Measurements from ENCODE around the gene CAMTA1. TPM values are rescaled to one million over a fixed set of nuclear protein-coding genes. Genes with fewer than 3 reads are reported as not detected.

Gene CAMTA1
- total RNA-seq, 5 donors from 2014 or later (not counting 1 experiment from before 2014, with no cell fraction given): 29.7 to 37.4 (median 34.6) TPM

GRCh38 chr1:7257225-7257624 lies 472.0 kb downstream of the CAMTA1 start:
- WGBS (ENCODE audit: insufficient coverage): 75% methylated on average over 7 of the region's 10 CpGs
- ChIA-PET CTCF (no interaction called here), POLR2A (no interaction called here)
- Mint-ChIP-seq H3K4me3 (no peak overlapping the region), H3K27me3 (peaks cover 4 to 23% of the 10 kb centered on the region in 2 donors), H3K27ac (no peak overlapping the region), H3K4me1 (no peaks in the 10 kb centered on the region), H3K9me3 (no peaks in the 10 kb centered on the region), H3K36me3 (no peaks in the 10 kb centered on the region)
- H3K27ac ChIP-seq (ENCODE audit: low read length): no peak overlapping the region
- peaks cover 0 to 11% of the 10 kb centered on the region in 2 experiments for H3K27me3 ChIP-seq (replicated peaks in 1 of 2; ENCODE audit: control insufficient read depth in 2 of 2, extremely low read depth in 1 of 2, insufficient read depth in 2 of 2, low read length in 1 of 2)
- H3K36me3 ChIP-seq (ENCODE audit: control insufficient read depth in 2 of 2, extremely low read depth in 1 of 2, insufficient read depth in 1 of 2, low read length in 1 of 2): no peaks in the 10 kb centered on the region
- H3K9me3 ChIP-seq: no peaks in the 10 kb centered on the region
- H3K4me1 ChIP-seq (ENCODE audit: control insufficient read depth in 1 of 2, extremely low read depth in 1 of 2, insufficient read depth in 2 of 2, low read length in 2 of 2): no peaks in the 10 kb centered on the region
- no peak overlapping the region for H3K4me3 ChIP-seq (ENCODE audit: control insufficient read depth in 1 of 2, extremely low read depth in 1 of 2, low read length in 1 of 2)
- ATAC-seq (replicated peaks in 1 of 4) (no peak), DNase-seq (no peak)

- Mint-ChIP-seq H3K36me3 (no peaks in the 10 kb centered on the region), H3K27ac (no peak overlapping the region), H3K9me3 (no peaks in the 10 kb centered on the region), H3K27me3 (peaks cover 16 to 32% of the 10 kb centered on the region in 2 donors), H3K4me1 (no peaks in the 10 kb centered on the region), H3K4me3 (no peak overlapping the region)
- DNase-seq (no peak), ATAC-seq (replicated peaks in 1 of 4) (no peak)
- Histone ChIP-seq H3K27ac (ENCODE audit: low read length) (no peak overlapping the region), H3K36me3 (ENCODE audit: control insufficient read depth in 2 of 2, extremely low read depth in 1 of 2, insufficient read depth in 1 of 2, low read length in 1 of 2) (no peaks in the 10 kb centered on the region), H3K27me3 (replicated peaks in 1 of 2; ENCODE audit: control insufficient read depth in 2 of 2, extremely low read depth in 1 of 2, insufficient read depth in 2 of 2, low read length in 1 of 2) (peaks cover 0 to 8% of the 10 kb centered on the region in 2 experiments), H3K9me3 (no peaks in the 10 kb centered on the region), H3K4me1 (ENCODE audit: control insufficient read depth in 1 of 2, extremely low read depth in 1 of 2, insufficient read depth in 2 of 2, low read length in 2 of 2) (no peaks in the 10 kb centered on the region), H3K4me3 (ENCODE audit: control insufficient read depth in 1 of 2, extremely low read depth in 1 of 2, low read length in 1 of 2) (no peak overlapping the region)
- ChIA-PET CTCF (no interaction called here), POLR2A (no interaction called here)
- 82% methylated on average over 15 of the region's 19 CpGs for WGBS (ENCODE audit: insufficient coverage)
These were observed 473.4 kb downstream of the CAMTA1 start for GRCh38 chr1:7258589-7259135.

DNA sequence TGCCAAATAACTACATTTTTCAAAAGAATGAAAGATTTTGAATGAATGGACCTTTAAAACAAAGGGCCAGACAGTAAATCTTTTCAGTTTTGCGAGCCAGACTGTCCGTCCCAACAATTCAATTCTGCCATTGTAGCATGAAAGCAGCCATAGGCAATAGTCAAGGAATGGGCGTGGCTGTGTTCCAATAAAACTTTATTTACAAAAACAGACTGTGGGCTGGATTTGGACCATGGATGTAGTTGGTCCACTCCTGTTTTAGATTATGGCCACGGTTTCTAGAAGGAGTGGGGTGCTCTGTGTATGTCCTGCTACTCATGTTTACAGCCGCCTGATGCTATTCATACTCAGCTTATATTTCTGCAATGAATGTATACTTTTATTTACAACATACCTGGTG lies 474.7 kb downstream of the CAMTA1 start:
- WGBS (ENCODE audit: insufficient coverage): 60% methylated on average over 1 of the region's 5 CpGs
- Histone ChIP-seq H3K27ac (ENCODE audit: low read length) (no peak overlapping the region), H3K4me3 (ENCODE audit: control insufficient read depth in 1 of 2, extremely low read depth in 1 of 2, low read length in 1 of 2) (no peak overlapping the region), H3K9me3 (no peaks in the 10 kb centered on the region), H3K27me3 (replicated peaks in 1 of 2; ENCODE audit: control insufficient read depth in 2 of 2, extremely low read depth in 1 of 2, insufficient read depth in 2 of 2, low read length in 1 of 2) (peaks cover 0 to 13% of the 10 kb centered on the region in 2 experiments), H3K4me1 (ENCODE audit: control insufficient read depth in 1 of 2, extremely low read depth in 1 of 2, insufficient read depth in 2 of 2, low read length in 2 of 2) (no peaks in the 10 kb centered on the region), H3K36me3 (ENCODE audit: control insufficient read depth in 2 of 2, extremely low read depth in 1 of 2, insufficient read depth in 1 of 2, low read length in 1 of 2) (no peaks in the 10 kb centered on the region)
- H3K4me3 Mint-ChIP-seq: no peak overlapping the region
- POLR2A ChIA-PET: no interaction called here
- no peaks in the 10 kb centered on the region for H3K36me3 Mint-ChIP-seq
- H3K27ac Mint-ChIP-seq: no peak overlapping the region
- no peak for ATAC-seq (replicated peaks in 1 of 4)
- no peak for DNase-seq
- H3K9me3 Mint-ChIP-seq: no peaks in the 10 kb centered on the region
- no peaks in the 10 kb centered on the region for H3K4me1 Mint-ChIP-seq
- CTCF ChIA-PET: no interaction called here
- H3K27me3 Mint-ChIP-seq: peaks cover 16 to 34% of the 10 kb centered on the region in 2 donors

- Mint-ChIP-seq H3K4me1 (no peaks in the 10 kb centered on the region), H3K27me3 (peaks cover 25 to 36% of the 10 kb centered on the region in 2 donors), H3K36me3 (no peaks in the 10 kb centered on the region), H3K9me3 (no peaks in the 10 kb centered on the region), H3K27ac (no peak overlapping the region), H3K4me3 (no peak overlapping the region)
- peaks cover 0 to 21% of the 10 kb centered on the region in 2 experiments for H3K27me3 ChIP-seq (replicated peaks in 1 of 2; ENCODE audit: control insufficient read depth in 2 of 2, extremely low read depth in 1 of 2, insufficient read depth in 2 of 2, low read length in 1 of 2)
- H3K9me3 ChIP-seq: no peaks in the 10 kb centered on the region
- ChIA-PET POLR2A (no interaction called here), CTCF (no interaction called here)
- no peak for DNase-seq
- H3K4me1 ChIP-seq (ENCODE audit: control insufficient read depth in 1 of 2, extremely low read depth in 1 of 2, insufficient read depth in 2 of 2, low read length in 2 of 2): no peaks in the 10 kb centered on the region
- no peaks in the 10 kb centered on the region for H3K36me3 ChIP-seq (ENCODE audit: control insufficient read depth in 2 of 2, extremely low read depth in 1 of 2, insufficient read depth in 1 of 2, low read length in 1 of 2)
- 90% methylated on average over 4 of the region's 8 CpGs for WGBS (ENCODE audit: insufficient coverage)
- H3K27ac ChIP-seq (ENCODE audit: low read length): no peak overlapping the region
- no peak overlapping the region for H3K4me3 ChIP-seq (ENCODE audit: control insufficient read depth in 1 of 2, extremely low read depth in 1 of 2, low read length in 1 of 2)
- no peak for ATAC-seq (replicated peaks in 1 of 4)
These were observed 476.2 kb downstream of the CAMTA1 start for GRCh38 chr1:7261490-7261889.

GRCh38 chr1:7262611-7263010 lies 477.4 kb downstream of the CAMTA1 start:
- CTCF ChIA-PET: no interaction called here
- no peaks in the 10 kb centered on the region for H3K36me3 ChIP-seq (ENCODE audit: control insufficient read depth in 2 of 2, extremely low read depth in 1 of 2, insufficient read depth in 1 of 2, low read length in 1 of 2)
- Mint-ChIP-seq H3K4me3 (no peak overlapping the region), H3K36me3 (no peaks in the 10 kb centered on the region), H3K27ac (no peak overlapping the region), H3K4me1 (no peaks in the 10 kb centered on the region), H3K9me3 (no peaks in the 10 kb centered on the region), H3K27me3 (peaks cover 31 to 36% of the 10 kb centered on the region in 2 donors)
- ATAC-seq (replicated peaks in 1 of 4) (no peak), DNase-seq (no peak)
- WGBS (ENCODE audit: insufficient coverage): 14% methylated on average over 1 of the region's 6 CpGs
- no peaks in the 10 kb centered on the region for H3K4me1 ChIP-seq (ENCODE audit: control insufficient read depth in 1 of 2, extremely low read depth in 1 of 2, insufficient read depth in 2 of 2, low read length in 2 of 2)
- POLR2A ChIA-PET: no interaction called here
- H3K9me3 ChIP-seq: no peaks in the 10 kb centered on the region
- no peak overlapping the region for H3K4me3 ChIP-seq (ENCODE audit: control insufficient read depth in 1 of 2, extremely low read depth in 1 of 2, low read length in 1 of 2)
- no peak overlapping the region for H3K27ac ChIP-seq (ENCODE audit: low read length)
- peaks cover 0 to 26% of the 10 kb centered on the region in 2 experiments for H3K27me3 ChIP-seq (replicated peaks in 1 of 2; ENCODE audit: control insufficient read depth in 2 of 2, extremely low read depth in 1 of 2, insufficient read depth in 2 of 2, low read length in 1 of 2)

DNA sequence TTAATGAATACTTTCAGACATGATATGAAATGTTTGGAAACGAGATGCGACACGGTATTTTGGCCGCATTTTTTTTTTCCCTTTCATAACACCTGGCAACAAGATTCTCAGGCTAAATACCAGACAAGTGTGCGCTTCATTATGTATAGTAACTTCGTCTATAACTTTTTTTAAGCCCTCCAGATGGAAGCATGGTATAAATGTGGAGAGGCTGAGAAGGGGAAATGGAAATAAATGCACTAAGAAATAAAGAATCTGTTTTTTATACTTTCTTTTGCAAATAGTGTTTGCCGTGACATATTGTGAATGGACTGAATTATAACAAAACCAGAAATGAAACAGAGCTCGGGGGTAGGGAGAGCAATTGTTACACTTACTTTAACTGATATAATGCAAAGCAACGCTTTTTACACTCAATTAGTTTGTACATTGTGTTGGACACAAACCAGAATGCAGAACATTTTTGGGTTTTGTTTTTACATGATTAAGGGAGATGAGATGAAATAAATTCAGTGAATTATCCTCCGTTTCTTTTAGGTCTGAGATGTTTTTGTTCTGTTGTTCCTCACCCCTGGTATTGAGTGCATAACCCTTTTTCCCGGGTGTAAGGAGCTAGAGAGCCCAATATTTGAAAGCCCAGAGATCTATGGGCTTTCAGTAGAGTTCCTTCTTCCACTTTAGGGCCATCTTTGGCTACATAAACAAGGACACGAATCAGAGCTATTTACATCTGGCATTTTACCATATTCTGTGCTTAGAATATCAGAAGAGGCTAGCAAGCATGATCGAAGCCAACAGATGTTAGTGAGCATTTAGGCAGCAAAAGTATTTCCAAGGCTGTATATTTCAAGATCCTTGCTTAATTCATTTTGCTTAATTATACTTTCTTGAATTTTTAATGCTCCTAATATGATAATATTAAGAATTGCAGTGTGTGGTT lies 478.0 kb downstream of the CAMTA1 start:
- Histone ChIP-seq H3K4me3 (ENCODE audit: control insufficient read depth in 1 of 2, extremely low read depth in 1 of 2, low read length in 1 of 2) (no peak overlapping the region), H3K36me3 (ENCODE audit: control insufficient read depth in 2 of 2, extremely low read depth in 1 of 2, insufficient read depth in 1 of 2, low read length in 1 of 2) (no peaks in the 10 kb centered on the region), H3K4me1 (ENCODE audit: control insufficient read depth in 1 of 2, extremely low read depth in 1 of 2, insufficient read depth in 2 of 2, low read length in 2 of 2) (no peaks in the 10 kb centered on the region), H3K9me3 (no peaks in the 10 kb centered on the region), H3K27ac (ENCODE audit: low read length) (no peak overlapping the region), H3K27me3 (replicated peaks in 1 of 2; ENCODE audit: control insufficient read depth in 2 of 2, extremely low read depth in 1 of 2, insufficient read depth in 2 of 2, low read length in 1 of 2) (peaks cover 2 to 26% of the 10 kb centered on the region in 2 experiments)
- no peaks in the 10 kb centered on the region for H3K36me3 Mint-ChIP-seq
- no peak overlapping the region for H3K4me3 Mint-ChIP-seq
- WGBS (ENCODE audit: insufficient coverage): no CpG with 5 or more reads among the region's 13 CpGs
- H3K27ac Mint-ChIP-seq: no peak overlapping the region
- H3K27me3 Mint-ChIP-seq: peaks cover 31 to 36% of the 10 kb centered on the region in 2 donors
- ChIA-PET POLR2A (no interaction called here), CTCF (no interaction called here)
- H3K9me3 Mint-ChIP-seq: peaks cover 0 to 5% (median 4%) of the 10 kb centered on the region in 3 donors
- no peak for DNase-seq
- no peaks in the 10 kb centered on the region for H3K4me1 Mint-ChIP-seq
- ATAC-seq (replicated peaks in 1 of 4): no peak

All from T-cell (primary cell).